ENCODE measurements around the gene PRRT2. TPM values are rescaled to one million over a fixed set of nuclear protein-coding genes. Genes with fewer than 3 reads are reported as not detected.
"Not testable (repeated sequence)": the region's sequence is repeated elsewhere in the genome, so short reads cannot be mapped to it uniquely, and the experiment has no call there.

Gene PRRT2
- total RNA-seq, 4 donors from 2014 or later, result 20.2 to 54.5 (median 28.0) TPM

- no peak for DNase-seq
- Histone ChIP-seq H3K27me3 (no peaks in the 10 kb centered on the region), H3K36me3 (no peaks in the 10 kb centered on the region), H3K4me1 (no peaks in the 10 kb centered on the region), H3K4me3 (no peak within 1 kb of the TSS), H3K9me3 (no peaks in the 10 kb centered on the region), H3K27ac (no peak within 1 kb of the TSS)
- no peak for TF ChIP-seq POLR2A (IDR thresholded peaks at IDR 0.05)
- intact Hi-C loops (cut with DNase I; ENCODE audit: low total_unique reads), result no loop called here
These were observed 34.2 kb upstream of the PRRT2 start, which contains the start of gene ZG16 for GRCh38 chr16:29777576-29778350. Gene ZG16, plus strand, starts transcription at chr16:29778256. Its CDS starts 1,011 bp downstream, at chr16:29779267.

- no peak overlapping the region for H3K4me3 ChIP-seq
- no peak for DNase-seq
- TF ChIP-seq POLR2A (IDR thresholded peaks at IDR 0.05), result no peak
- TF ChIP-seq, protein P1, sequence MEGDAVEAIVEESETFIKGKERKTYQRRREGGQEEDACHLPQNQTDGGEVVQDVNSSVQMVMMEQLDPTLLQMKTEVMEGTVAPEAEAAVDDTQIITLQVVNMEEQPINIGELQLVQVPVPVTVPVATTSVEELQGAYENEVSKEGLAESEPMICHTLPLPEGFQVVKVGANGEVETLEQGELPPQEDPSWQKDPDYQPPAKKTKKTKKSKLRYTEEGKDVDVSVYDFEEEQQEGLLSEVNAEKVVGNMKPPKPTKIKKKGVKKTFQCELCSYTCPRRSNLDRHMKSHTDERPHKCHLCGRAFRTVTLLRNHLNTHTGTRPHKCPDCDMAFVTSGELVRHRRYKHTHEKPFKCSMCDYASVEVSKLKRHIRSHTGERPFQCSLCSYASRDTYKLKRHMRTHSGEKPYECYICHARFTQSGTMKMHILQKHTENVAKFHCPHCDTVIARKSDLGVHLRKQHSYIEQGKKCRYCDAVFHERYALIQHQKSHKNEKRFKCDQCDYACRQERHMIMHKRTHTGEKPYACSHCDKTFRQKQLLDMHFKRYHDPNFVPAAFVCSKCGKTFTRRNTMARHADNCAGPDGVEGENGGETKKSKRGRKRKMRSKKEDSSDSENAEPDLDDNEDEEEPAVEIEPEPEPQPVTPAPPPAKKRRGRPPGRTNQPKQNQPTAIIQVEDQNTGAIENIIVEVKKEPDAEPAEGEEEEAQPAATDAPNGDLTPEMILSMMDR (IDR thresholded peaks at IDR 0.05), result no peak
- no peaks in the 10 kb centered on the region for H3K36me3 ChIP-seq
- H3K27me3 ChIP-seq, result no peaks in the 10 kb centered on the region
- H3K4me1 ChIP-seq, result no peaks in the 10 kb centered on the region
- intact Hi-C loops (cut with DNase I; ENCODE audit: low total_unique reads), result no loop called here
- H3K27ac ChIP-seq, result no peak overlapping the region
- H3K9me3 ChIP-seq, result no peaks in the 10 kb centered on the region
These were observed 32.5 kb upstream of the PRRT2 start for GRCh38 chr16:29779474-29779873.

GRCh38 chr16:29783094-29783953, 28.7 kb upstream of the PRRT2 start:
- H3K9me3 ChIP-seq; H3K4me1 ChIP-seq; H3K27ac ChIP-seq; intact Hi-C loops (cut with DNase I; ENCODE audit: low total_unique reads); H3K36me3 ChIP-seq; DNase-seq; H3K4me3 ChIP-seq; H3K27me3 ChIP-seq: not testable (repeated sequence)

- no peak overlapping the region for H3K27ac ChIP-seq
- H3K36me3 ChIP-seq, result no peaks in the 10 kb centered on the region
- DNase-seq, result no peak
- peaks cover 0 to 3% of the 10 kb centered on the region in 2 donors for H3K4me1 ChIP-seq
- no peaks in the 10 kb centered on the region for H3K27me3 ChIP-seq
- intact Hi-C loops (cut with DNase I; ENCODE audit: low total_unique reads), result no loop called here
- H3K4me3 ChIP-seq, result no peak overlapping the region
- H3K9me3 ChIP-seq, result no peaks in the 10 kb centered on the region
- TF ChIP-seq POLR2A (IDR thresholded peaks at IDR 0.05), result no peak
- TF ChIP-seq, protein P1 (IDR thresholded peaks at IDR 0.05), result no peak
These were observed 27.8 kb upstream of the PRRT2 start for GRCh38 chr16:29784157-29784556.

DNA sequence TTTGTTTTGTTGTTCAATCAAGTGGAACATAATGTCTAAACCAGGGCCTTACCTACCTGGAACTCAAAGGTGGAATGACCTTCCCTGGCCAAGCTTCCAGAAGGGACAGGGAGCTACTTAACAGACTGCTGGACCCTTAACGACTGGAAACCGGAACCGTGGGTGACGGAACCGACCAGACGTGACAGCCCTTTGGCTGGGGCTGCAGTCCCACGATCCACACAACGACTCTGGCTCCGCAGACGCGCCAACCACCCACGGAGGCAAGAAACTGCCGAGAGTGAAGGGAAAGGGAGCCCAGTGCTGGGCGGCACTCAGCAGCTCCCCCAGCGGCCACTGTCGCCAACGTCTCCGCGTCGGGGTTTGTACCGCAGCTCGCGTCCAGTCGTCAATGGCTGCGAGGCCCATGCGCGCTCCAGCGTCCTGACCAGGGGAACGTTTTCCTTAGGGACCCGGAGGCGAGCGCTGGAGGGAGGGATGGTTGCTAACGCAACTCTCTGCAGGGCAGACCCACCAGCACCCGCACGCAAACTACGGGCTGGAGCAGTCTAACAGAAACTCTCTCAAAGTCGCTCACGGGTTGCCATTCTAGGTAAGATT, 27.0 kb upstream of the PRRT2 start:
- Histone ChIP-seq H3K27ac (no peak overlapping the region), H3K27me3 (no peaks in the 10 kb centered on the region), H3K4me3 (peak overlapping the region; percentile 9 to 10), H3K4me1 (peaks cover 0 to 3% of the 10 kb centered on the region in 2 donors), H3K9me3 (no peaks in the 10 kb centered on the region), H3K36me3 (no peaks in the 10 kb centered on the region)
- no peak for TF ChIP-seq POLR2A (IDR thresholded peaks at IDR 0.05)
- TF ChIP-seq, protein P1 (IDR thresholded peaks at IDR 0.05), result peak; percentile 63 to 93 (median 78)
- intact Hi-C loops (cut with DNase I; ENCODE audit: low total_unique reads), result no loop called here
- peak; percentile 61 to 76 for DNase-seq

GRCh38 chr16:29787155-29787554, 24.8 kb upstream of the PRRT2 start:
- H3K4me3 ChIP-seq; H3K27me3 ChIP-seq; H3K9me3 ChIP-seq; intact Hi-C loops (cut with DNase I; ENCODE audit: low total_unique reads); H3K36me3 ChIP-seq; H3K27ac ChIP-seq; DNase-seq: not testable (repeated sequence)
- H3K4me1 ChIP-seq, result peaks cover 0 to 11% of the 10 kb centered on the region in 2 donors
